ENCODE results near the gene GAS6. TPM values are rescaled to one million over a fixed set of nuclear protein-coding genes. Genes with fewer than 3 reads are reported as not detected.

The GAS6 gene
- total RNA-seq, 1 donor from 2014 or later = 197 TPM

GRCh38 chr13:113854238-113855011 is 9.5 kb downstream of the GAS6 start:
- ATAC-seq (peak; percentile 46), DNase-seq (no peak)
- TF ChIP-seq CTCF (IDR thresholded peaks at IDR 0.05) = no peak
- H3K9me3 ChIP-seq = no peaks in the 10 kb centered on the region
- H3K27ac ChIP-seq = no peak overlapping the region
- no peaks in the 10 kb centered on the region for H3K27me3 ChIP-seq
- no peaks in the 10 kb centered on the region for H3K36me3 ChIP-seq
- no peak overlapping the region for H3K4me3 ChIP-seq
- intact Hi-C loops (cut with DNase I) = no loop called here
- H3K4me1 ChIP-seq = peaks cover 49% of the 10 kb centered on the region

GRCh38 chr13:113853518-113854237 is 10.2 kb downstream of the GAS6 start:
- Histone ChIP-seq H3K4me1 (peaks cover 51% of the 10 kb centered on the region), H3K27ac (no peak overlapping the region), H3K9me3 (no peaks in the 10 kb centered on the region), H3K36me3 (no peaks in the 10 kb centered on the region), H3K4me3 (no peak overlapping the region), H3K27me3 (no peaks in the 10 kb centered on the region)
- no peak for ATAC-seq
- DNase-seq = no peak
- intact Hi-C loops (cut with DNase I) = no loop called here
- no peak for TF ChIP-seq CTCF (IDR thresholded peaks at IDR 0.05)

- intact Hi-C loops (cut with DNase I) = no loop called here
- H3K4me3 ChIP-seq = no peak overlapping the region
- no peak overlapping the region for H3K27ac ChIP-seq
- peaks cover 51% of the 10 kb centered on the region for H3K4me1 ChIP-seq
- no peaks in the 10 kb centered on the region for H3K36me3 ChIP-seq
- no peaks in the 10 kb centered on the region for H3K27me3 ChIP-seq
- no peak for TF ChIP-seq CTCF (IDR thresholded peaks at IDR 0.05)
- DNase-seq (no peak), ATAC-seq (no peak)
- no peaks in the 10 kb centered on the region for H3K9me3 ChIP-seq
Observed at GRCh38 chr13:113852536-113853517, 11.0 kb downstream of the GAS6 start.

GRCh38 chr13:113851826-113852535 is 11.9 kb downstream of the GAS6 start:
- TF ChIP-seq CTCF (IDR thresholded peaks at IDR 0.05) = no peak
- H3K4me1 ChIP-seq = peaks cover 46% of the 10 kb centered on the region
- H3K27me3 ChIP-seq = no peaks in the 10 kb centered on the region
- no peak overlapping the region for H3K27ac ChIP-seq
- intact Hi-C loops (cut with DNase I) = no loop called here
- no peak for DNase-seq
- no peak for ATAC-seq
- no peaks in the 10 kb centered on the region for H3K9me3 ChIP-seq
- H3K36me3 ChIP-seq = no peaks in the 10 kb centered on the region
- no peak overlapping the region for H3K4me3 ChIP-seq

- no peak overlapping the region for H3K27ac ChIP-seq
- no peaks in the 10 kb centered on the region for H3K9me3 ChIP-seq
- peaks cover 5% of the 10 kb centered on the region for H3K36me3 ChIP-seq
- DNase-seq = no peak
- TF ChIP-seq CTCF (IDR thresholded peaks at IDR 0.05) = no peak
- no peaks in the 10 kb centered on the region for H3K27me3 ChIP-seq
- H3K4me3 ChIP-seq = no peak overlapping the region
- peaks cover 41% of the 10 kb centered on the region for H3K4me1 ChIP-seq
- ATAC-seq = no peak
- intact Hi-C loops (cut with DNase I) = no loop called here
Observed at GRCh38 chr13:113851480-113851803, 12.4 kb downstream of the GAS6 start.

Data from upper lobe of right lung (tissue), 1 donor.